OCI-M2 (cell line): ENCODE data around the gene DSCAM.

ENCODE experiments used
- DNase-seq: peaks from one replicate; lab custom pipeline; 2025; ENCODE audit not compliant: unreplicated experiment; lab: John Stamatoyannopoulos, UW

DSCAM gene

DNA sequence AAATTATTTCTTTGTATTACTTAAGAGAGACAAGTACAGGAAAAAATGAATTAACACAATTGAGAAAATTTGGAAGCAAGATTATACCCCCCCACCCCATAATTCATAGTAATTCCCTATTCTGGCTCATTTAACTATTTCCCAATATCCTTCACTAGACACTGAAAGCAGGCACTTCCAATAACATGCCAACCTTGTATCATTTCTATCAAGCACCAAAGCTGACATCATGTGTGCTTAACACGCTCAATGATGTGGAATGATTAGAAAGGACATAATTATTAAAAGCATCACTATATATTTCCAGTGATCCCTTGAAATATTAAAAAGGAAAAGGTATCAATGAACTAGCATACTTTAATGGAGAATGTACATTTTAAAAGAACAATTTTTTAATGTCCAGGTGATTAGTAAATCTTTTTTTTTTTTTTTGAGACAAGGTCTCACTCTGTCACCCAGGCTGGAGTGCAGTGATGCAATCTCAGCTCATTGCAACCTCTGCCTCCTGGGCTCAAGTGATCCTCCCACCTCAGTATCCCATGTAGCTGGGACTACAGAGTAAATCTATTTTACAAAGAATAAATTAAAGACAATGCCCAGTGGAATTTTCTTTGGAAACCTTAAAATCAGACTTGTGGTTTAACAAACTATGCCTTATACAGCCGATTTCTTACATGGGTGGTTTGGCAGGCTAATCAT lies 443.9 kb downstream of the DSCAM start:
- DNase-seq: no peak

DNA sequence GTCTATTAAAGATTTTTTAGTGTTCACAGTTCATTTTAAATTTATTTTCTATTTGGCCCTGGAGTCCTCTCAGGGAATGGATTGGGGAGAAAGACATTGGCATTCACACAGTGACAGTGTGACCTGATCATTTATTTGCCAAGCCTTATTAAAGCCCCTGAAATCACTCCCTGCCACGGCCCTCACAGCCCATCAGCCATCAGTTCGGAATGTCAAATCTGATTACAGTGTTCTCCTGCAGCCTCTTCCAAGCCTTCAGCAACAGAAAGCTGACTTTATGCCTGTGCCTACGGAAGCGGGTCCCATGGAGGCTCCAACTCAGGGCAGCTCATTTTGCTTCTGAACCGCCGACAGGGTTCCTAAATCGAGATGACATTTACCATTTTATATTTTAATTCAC lies 451.2 kb downstream of the DSCAM start:
- no peak for DNase-seq

DNA sequence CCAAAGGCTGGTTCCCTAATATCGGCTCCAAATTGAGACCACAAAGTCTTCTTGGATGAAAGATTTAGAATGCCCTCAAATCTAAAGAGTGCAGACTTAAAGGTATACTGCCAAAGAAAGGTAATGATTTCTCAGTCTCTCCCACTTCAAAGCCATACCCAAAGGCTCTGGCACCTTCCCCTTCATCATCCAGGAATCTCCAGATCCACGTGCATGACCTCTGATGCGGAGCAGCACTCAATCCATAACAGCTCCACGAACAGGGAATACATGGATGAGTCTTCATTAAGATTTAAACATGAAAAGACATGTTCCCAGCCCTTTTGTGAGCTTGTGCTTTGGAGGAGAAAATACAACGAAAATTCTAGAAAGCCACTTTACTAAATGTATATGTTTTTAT lies 453.9 kb downstream of the DSCAM start:
- DNase-seq: no peak

DNA sequence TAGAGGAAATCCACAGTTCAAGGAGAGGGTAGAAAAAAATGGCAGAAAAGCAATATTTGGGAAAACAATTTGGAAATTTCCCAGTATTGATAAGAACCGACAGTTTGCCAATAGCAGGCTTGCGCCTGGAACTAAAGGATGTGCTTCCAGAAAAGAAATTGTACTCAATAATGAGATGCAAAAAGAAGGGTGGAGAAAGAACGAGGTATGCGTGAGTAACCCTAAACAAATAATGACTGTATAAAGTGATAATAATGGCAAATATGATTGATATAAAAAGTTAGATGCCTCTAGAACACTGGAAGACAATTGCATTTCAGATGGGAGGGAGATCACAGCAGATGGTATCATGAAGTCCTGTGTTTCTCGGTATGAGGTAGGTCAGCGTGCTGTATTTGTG lies 458.9 kb downstream of the DSCAM start:
- no peak for DNase-seq

DNA sequence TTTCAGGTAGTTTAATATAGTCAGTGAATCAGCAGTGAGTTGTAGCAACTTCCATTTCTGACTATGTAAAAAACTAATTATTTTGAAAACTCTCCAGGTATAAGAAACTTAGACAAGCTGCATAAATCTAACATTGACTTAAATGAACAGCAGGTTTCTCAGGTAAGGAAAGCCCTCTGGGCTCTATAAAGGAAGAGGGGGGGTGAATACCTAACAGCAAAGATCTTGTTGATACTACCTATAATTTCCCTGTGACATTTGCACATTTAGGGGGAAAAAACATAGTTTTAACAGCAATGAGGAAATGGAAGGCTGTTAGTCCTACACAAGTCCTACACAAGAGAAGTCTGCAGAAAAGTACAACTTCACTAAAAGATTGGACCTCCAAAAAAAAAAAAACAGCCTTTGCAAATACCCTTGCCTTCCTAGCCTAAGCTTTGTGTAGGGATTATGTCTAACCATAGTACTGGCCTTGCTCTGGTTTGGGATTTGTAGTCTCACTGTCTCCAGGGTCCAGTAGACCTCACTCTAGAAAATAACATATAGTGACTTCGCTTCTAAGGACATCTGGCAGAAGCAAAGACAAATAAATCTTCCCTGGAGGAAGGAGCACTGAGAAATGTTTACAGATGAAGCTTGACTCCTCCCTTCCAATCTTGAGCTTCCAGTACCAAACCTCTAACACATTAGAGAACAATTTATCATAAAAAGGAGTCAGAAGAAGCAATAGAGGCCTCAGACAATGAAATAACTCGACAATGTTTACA lies 459.8 kb downstream of the DSCAM start:
- DNase-seq: no peak

DNA sequence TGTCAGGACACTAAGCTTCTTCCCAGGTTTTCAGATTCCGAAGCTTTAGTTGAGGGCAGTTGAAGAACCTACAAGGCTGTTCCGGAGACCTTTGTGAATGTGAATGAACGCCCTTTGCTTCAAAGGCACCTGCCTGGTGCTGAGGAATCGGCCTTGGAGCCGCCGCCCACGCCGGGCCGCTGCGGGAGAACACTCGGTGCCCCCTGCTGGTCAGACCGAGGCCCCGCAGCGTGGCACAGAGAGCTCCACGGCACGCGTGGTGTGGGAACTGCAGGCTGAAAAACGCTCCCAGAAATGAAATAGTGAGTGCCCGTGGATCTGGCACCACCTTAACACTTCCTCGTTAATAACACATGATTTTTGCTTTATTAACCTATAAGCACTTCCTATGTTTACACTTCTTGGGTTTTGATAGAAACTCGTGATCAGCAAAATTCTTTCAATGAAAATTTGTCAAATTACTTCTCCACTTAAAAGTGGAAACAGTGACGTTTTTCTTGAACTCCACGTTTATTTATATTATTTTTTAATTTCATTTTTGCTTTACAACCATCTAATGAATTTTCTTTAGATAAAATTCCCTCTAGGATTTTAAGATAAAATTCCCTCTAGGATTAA lies 460.6 kb downstream of the DSCAM start:
- no peak for DNase-seq

DNA sequence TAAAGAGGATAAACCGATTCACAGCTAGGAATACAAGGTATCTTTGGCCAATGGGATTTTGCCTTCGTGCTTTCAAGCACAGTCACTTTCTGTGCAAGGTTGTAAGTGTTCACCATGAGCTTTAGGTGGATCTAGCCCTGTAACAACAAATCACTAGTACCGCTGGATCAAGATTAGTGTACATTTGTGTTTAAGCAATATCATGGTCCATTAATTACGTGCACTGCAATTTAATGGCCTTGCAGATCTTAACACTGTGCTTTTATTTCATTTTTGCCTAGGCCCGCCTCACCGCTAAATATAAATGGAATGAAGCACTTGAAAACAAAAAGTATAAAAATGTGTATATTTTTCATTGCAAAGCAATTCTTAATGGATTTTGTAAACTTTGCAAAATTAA lies 461.1 kb downstream of the DSCAM start:
- DNase-seq: no peak

DNA sequence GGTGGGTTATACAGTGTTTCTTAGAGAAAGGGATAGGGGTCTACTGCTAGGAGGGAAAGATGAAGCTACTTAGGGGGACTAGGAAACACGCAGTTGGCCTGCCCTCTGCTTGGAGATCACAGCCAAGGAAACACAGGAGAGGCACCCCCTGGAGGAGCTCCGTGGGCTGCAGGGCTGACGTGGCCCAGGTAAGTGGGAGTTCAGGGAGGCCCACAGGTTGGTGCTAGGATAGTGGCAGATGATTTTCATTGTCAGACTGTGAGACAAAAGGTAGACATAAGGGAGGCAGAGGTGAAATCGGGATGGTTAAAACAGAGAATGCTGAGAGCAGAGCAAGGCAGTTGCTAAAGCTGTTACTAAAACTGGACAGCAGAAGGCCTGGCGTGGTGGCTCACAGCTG lies 463.0 kb downstream of the DSCAM start:
- no peak for DNase-seq

DNA sequence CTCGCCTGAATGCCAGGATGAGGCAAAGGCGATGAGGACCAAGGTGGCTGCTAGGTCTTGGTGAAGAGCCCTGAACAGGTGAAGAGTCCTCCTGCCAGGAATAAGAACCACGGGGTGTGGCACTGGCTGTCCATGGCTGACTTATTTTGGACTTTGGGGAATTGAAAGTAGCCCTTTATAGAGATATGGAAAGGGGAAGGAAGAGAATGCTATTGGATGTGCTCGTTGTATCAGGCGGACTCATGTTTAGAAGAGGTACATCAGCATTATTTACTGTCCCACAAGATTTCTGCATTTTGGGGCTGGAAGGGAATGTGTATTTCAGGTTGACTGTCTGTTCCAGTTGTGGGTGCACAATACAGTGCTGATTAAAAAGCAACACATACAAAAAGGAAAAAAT lies 465.8 kb downstream of the DSCAM start:
- no peak for DNase-seq

DNA sequence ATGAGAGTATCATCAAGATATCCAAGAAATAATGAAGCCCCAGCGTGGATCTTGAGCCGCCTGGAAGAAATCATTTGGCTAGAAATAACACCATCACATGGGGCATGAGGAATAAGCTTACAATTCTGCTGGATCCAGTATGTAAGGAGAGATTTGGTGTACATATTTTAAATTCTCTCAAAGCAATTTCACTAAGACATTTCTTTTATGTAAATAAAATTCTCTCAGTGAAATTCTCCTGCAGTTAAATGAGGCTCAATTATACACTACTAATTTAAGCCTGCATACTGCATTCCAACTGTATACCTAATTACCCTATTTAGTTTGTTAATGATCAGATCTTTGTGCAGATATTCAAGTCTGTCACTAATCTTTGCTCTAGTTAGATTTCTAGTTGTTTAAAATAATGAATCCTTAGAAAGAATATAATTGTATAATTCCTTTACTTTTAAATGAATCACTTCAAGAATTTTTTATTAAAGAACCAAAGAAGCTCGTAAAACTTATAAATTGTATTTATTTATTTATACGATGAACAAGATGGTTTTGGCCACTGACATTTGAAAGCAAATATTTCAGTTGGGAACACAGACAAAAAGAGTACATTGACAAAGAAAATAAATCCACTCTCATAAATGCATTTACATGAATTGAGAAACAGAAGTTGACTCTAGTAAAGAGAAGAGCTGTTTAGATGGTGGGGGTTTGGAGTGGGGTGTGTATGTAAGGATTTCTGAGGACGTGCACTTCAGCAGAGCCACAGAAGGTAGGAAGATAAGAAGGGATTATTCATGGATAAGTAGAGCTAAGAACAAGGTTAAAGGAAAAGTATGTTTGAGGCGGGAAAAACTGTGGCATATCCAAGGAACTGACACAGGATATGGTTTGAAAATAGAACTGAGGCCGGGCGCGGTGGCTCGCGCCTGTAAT lies 466.8 kb downstream of the DSCAM start:
- no peak for DNase-seq

DNA sequence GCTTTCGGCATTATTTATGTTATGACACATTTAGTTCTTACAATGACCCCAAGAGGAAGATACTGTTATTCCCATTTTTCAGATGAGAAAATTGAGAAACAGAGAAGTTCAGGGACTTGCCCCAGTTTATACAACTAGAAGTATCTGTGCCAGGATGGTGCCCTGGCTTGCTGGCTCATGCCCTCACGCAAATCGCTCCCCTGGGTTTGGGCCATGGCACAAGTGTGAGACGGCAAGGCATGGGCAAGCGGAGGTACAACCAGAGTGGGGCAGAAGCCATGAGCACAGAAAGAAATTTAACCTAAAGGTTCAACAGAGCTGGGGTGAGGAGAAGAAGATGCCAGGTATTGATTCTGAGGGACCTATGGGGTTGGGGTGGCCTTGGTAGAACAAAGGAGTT lies 469.8 kb downstream of the DSCAM start:
- no peak for DNase-seq

DNA sequence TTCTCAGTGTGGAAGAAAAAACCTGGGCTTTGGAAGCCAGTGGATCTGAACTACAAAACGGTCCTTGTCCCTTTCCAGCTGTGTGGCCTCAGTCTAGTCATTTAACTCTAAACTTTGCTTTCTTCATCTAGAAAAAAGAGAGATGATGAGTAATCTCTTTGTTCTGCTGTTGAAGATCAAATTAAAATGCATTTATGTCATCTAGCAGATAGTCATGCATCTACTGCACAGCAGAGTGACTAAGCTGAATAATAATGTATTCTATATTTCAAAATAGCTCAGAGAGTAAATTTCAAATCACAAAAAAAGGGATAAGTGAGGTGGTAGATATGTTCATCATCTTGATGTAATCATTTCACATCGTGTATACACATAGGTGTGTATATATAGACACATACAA lies 473.2 kb downstream of the DSCAM start:
- DNase-seq: no peak

DNA sequence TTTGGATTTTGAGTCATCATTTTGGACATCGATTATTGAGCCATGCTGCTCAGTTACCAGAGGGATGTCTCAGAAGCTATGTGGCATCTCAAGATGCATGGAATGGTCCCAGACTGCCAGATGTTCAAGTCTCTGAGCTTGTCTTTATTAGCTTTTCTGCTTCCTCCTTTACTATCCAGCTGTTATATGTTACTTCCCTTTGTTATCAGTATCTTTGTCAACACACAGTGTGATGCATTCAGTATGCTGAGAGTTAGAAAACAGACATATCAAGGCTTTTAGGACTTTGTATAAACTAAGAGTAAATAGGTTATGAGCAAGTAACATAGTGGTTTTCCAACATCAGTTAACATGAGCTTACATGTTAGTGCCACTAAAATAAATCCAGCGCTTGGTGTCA lies 474.5 kb downstream of the DSCAM start:
- DNase-seq: no peak

DNA sequence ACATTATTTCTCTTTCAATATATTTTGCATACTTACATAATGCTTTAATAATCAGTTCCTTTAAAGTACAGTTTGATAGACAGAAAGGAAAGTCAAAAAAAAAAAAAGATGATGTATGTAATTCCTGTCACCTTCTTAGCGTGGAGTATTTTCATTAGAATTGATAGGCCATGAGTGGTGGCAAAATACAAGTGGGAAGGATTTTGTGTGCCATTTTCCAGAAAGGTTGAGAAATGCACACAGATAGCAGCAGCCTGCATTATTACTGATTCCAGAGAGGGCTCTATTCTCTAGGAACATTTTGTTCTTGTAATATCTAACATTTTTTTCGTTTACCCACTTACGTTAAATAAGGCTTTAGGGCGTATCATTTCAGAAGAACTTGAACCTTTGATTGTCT lies 475.6 kb downstream of the DSCAM start:
- DNase-seq: no peak

DNA sequence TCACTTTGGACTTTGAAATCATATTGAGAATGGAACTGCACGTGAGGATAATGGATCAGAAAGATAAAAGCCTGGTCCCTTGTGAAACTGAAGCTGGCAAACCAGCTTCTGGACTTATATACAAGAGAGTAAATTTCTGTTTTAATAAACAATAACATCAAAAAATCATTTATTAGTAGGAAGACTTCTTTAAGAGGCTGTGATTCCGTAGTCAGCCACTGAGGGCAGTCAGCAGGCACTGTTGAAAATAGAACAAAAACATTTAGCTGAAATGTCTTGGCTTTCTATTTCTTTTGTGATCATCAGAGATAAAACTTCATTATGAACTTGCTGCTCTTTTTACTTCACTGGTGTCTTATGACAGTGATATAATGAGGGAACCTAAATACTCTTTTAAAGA lies 490.3 kb downstream of the DSCAM start:
- no peak for DNase-seq

DNA sequence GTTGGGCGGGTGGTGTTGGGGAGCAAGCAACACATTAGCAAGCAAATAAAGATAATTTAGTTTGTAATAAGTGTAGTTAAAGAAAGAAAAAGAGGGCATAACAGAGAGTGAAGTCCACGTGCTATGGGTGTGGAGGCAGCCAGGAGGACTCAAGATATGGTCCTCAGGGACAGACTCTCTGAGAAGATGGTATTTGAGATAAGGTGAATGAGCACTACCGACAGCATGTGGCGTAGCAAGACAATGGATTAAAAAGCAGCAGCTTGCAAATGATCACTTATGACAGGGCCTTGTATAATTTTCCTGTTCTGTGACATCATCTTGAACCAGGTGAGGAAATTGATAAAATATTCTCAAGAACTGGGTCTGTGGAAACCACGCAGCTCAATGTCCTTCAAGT lies 491.9 kb downstream of the DSCAM start:
- DNase-seq: no peak

DNA sequence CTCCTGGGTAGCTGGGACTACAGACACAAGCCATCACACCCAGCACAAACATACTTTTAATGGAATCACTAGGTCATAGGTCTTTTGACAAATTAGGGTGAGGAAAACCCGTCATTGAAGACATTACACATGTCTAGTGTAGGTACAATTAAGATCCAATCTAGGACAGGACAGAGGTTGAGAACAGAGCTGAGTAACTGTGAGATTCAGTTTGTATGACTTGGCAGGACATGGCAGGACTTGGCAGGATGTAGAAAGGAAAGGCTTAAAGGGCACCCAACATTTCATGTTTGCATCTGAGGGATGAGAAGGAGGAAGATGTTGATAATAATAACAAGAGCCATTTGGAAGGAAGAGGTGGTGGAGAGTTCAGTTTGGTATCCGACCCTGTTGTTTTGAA lies 496.0 kb downstream of the DSCAM start:
- DNase-seq: no peak

DNA sequence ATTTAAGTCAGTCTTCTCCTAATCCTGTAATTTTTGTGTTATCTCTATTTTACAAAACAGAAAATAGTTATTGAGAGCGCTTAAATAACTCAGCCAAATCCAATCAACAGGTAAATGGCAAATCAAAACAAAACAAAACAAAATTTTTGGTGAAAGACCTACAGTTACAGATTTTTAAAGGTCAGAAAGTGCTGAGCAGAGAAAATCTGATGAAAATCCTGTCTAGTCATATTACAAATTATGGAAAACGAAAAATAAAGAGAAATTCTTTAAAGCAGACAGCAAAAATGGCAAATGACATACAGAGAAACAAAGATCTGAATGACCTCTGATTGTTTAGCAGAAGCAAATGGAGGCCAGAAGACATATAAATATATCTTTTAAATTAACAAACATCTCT lies 497.4 kb downstream of the DSCAM start:
- no peak for DNase-seq

DNA sequence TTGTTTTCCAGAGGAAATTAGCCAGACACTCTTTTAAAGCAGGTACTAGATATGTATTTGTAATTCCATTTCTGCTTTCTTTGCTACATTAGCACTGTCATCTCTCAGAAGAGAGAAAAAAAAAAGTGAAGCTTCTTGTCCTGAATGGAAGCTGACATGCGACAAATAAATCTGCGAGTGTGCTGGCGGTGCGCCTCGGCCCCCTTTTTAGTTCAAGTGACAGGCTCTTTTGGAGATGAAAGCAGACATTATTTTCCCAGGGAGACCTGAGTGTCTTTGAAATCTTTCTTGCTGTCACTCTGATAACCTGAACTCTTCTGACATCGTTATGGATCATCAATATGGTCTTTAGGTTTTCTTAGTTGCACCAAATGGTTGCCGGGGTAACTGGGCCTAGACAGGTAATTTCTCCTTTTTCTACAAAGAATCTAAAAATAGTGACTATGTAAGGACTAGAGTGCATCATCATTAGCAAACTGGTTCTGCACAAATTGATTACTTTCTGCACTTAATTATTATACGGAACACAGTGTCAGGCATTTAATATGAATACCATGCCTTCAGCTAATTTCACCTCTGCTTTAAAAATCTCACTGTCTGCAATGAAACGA lies 501.1 kb downstream of the DSCAM start:
- no peak for DNase-seq

DNA sequence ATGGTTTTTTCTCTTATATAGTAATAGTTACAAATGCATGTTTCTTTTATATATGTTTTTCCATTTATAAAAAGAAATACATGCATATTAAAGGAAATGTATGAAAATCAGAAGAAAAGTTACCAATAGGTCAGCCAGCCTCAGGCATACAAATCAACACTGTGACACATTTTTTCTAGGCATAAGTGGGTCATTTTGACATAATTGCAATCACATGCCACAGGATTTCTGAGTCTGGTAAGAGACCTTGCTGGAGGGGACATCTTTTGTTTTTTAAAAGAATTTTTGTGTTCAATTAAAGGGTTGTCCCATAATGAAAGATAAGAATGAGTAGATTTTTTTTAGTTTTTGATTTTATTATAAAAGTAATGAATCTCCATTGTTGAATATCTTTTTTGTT lies 506.6 kb downstream of the DSCAM start:
- DNase-seq: no peak

DNA sequence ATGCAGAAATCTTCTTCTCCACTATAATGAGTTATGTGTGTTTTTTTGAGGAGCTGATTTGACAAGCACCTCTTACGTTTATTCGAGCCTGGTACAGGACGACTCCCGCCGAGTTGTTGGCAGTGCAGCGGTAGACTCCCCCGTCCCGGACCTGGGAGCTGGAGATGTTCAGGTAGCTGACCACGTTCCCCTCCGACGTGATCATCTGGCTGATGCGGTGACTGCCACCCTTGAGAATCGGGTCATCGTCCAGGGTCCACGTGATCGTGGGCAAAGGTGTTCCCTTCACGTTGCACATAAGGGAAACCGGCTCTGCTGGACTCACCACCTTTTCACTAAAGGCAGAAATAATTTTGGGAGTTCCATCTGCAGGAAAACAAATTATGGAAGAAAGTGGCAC lies 507.9 kb downstream of the DSCAM start:
- DNase-seq: no peak
